Activated naive CD8-positive, alpha-beta T cell treated with anti-CD3 and anti-CD28 coated beads, Interleukin-2, amount 10 ng/mL, durations not matched to agents 7 days and 5 days (primary cell): ENCODE measurements around the gene DNAJB14. TPM values are rescaled to one million over a fixed set of nuclear protein-coding genes. Genes with fewer than 3 reads are reported as not detected.

Source experiments
- ATAC-seq: fragments of 150-1000 bp; cut with Tn5 transposase; one replicate; pipeline ENCODE4 v1.10.0; 2021; ENCODE audit warnings: low read depth, moderate library complexity
- POLR2A ChIA-PET: fragments of 350-600 bp; sonication (Branson Sonifier 250); formaldehyde crosslinking; loops from one replicate; lab custom pipeline; 2021; ENCODE audit warnings: antibody characterized with exemption; lab: Charles Lee
- DNase-seq: peaks from one replicate; pipeline ENCODE4 v3.0.0; 2021
- H3K27ac Mint-ChIP-seq: one replicate; pipeline ENCODE4 v1.8.0; 2022; ENCODE audit warnings: mild to moderate bottlenecking, mixed read lengths
- H3K27me3 Mint-ChIP-seq: one replicate; pipeline ENCODE4 v1.8.0; 2022; ENCODE audit warnings: mild to moderate bottlenecking, moderate library complexity, mixed read lengths
- H3K36me3 Mint-ChIP-seq: one replicate; pipeline ENCODE4 v1.8.0; 2021; ENCODE audit warnings: mild to moderate bottlenecking, mixed read lengths
- H3K4me1 Mint-ChIP-seq: one replicate; pipeline ENCODE4 v1.8.0; 2021; ENCODE audit warnings: mixed read lengths
- H3K4me3 Mint-ChIP-seq: one replicate; pipeline ENCODE4 v1.8.0; 2022; ENCODE audit warnings: mild to moderate bottlenecking, moderate library complexity, mixed read lengths
- H3K9me3 Mint-ChIP-seq: one replicate; pipeline ENCODE4 v1.8.0; 2021; ENCODE audit warnings: mixed read lengths
- total RNA-seq, 2 experiments: library from RNA; stranded (reverse); gene quantifications; one replicate each; pipeline ENCODE4 v1.2.3, GENCODE V29; 2021

Gene DNAJB14
- 10 to 100 TPM; 61.6 to 76.0 TPM for total RNA-seq

GRCh38 chr4:99946356-99947189 is at the start of gene DNAJB14:
Gene DNAJB14, minus strand, starts transcription at chr4:99946618. Its CDS starts 47 bp downstream, at chr4:99946571.
- peak within 1 kb of the TSS; percentile 98 for H3K4me3 Mint-ChIP-seq
- no peaks in the 10 kb centered on the region for H3K27me3 Mint-ChIP-seq
- peak; percentile 45 for ATAC-seq
- peak; percentile 89 for DNase-seq
- peaks cover 41% of the 10 kb centered on the region for H3K36me3 Mint-ChIP-seq
- H3K4me1 Mint-ChIP-seq = peaks cover 42% of the 10 kb centered on the region
- POLR2A ChIA-PET = interaction anchor here (0.6 to 2.4 kb wide), 19 partner anchors 11 to 1887 kb away, joined by 3 to 31 read pairs (median 3); partner anchors contain the start of genes DAPP1, LAMTOR3 and METAP1
- H3K27ac Mint-ChIP-seq = peak within 1 kb of the TSS; percentile 99
- H3K9me3 Mint-ChIP-seq = no peaks in the 10 kb centered on the region

GRCh38 chr4:99991741-99992140 is 45.3 kb upstream of the DNAJB14 start:
- H3K27ac Mint-ChIP-seq = no peak overlapping the region
- H3K4me1 Mint-ChIP-seq = no peaks in the 10 kb centered on the region
- H3K36me3 Mint-ChIP-seq = no peaks in the 10 kb centered on the region
- H3K9me3 Mint-ChIP-seq = no peaks in the 10 kb centered on the region
- ATAC-seq = no peak
- H3K4me3 Mint-ChIP-seq = no peak overlapping the region
- POLR2A ChIA-PET = no interaction called here
- DNase-seq = no peak
- peaks cover 6% of the 10 kb centered on the region for H3K27me3 Mint-ChIP-seq

- DNase-seq (no peak), ATAC-seq (no peak)
- H3K9me3 Mint-ChIP-seq = no peaks in the 10 kb centered on the region
- no peak overlapping the region for H3K27ac Mint-ChIP-seq
- POLR2A ChIA-PET = no interaction called here
- peaks cover 7% of the 10 kb centered on the region for H3K27me3 Mint-ChIP-seq
- no peak overlapping the region for H3K4me3 Mint-ChIP-seq
- H3K4me1 Mint-ChIP-seq = no peaks in the 10 kb centered on the region
- no peaks in the 10 kb centered on the region for H3K36me3 Mint-ChIP-seq
Observed at GRCh38 chr4:99987681-99988080, 41.3 kb upstream of the DNAJB14 start.

- Mint-ChIP-seq H3K4me1 (no peaks in the 10 kb centered on the region), H3K27ac (no peak overlapping the region), H3K36me3 (no peaks in the 10 kb centered on the region), H3K4me3 (no peak overlapping the region), H3K9me3 (no peaks in the 10 kb centered on the region), H3K27me3 (peaks cover 7% of the 10 kb centered on the region)
- POLR2A ChIA-PET = no interaction called here
- no peak for DNase-seq
- no peak for ATAC-seq
Observed at GRCh38 chr4:99986792-99987191, 40.4 kb upstream of the DNAJB14 start.

- Mint-ChIP-seq H3K36me3 (no peaks in the 10 kb centered on the region), H3K27me3 (peaks cover 7% of the 10 kb centered on the region), H3K4me3 (no peak overlapping the region), H3K27ac (no peak overlapping the region), H3K4me1 (no peaks in the 10 kb centered on the region), H3K9me3 (peaks cover 1% of the 10 kb centered on the region)
- POLR2A ChIA-PET = no interaction called here
- no peak for DNase-seq
- no peak for ATAC-seq
Observed at GRCh38 chr4:99983289-99983943, 37.0 kb upstream of the DNAJB14 start.

- H3K27ac Mint-ChIP-seq = no peak overlapping the region
- ATAC-seq = no peak
- POLR2A ChIA-PET = no interaction called here
Observed at GRCh38 chr4:99979872-99980271, 33.5 kb upstream of the DNAJB14 start.

GRCh38 chr4:99971453-99972111 is 25.2 kb upstream of the DNAJB14 start:
- Mint-ChIP-seq H3K9me3 (peaks cover 3% of the 10 kb centered on the region), H3K4me1 (no peaks in the 10 kb centered on the region)

More at GRCh38 chr4:99979872-99980271, 33.5 kb upstream of the DNAJB14 start:
- Mint-ChIP-seq H3K36me3 (no peaks in the 10 kb centered on the region), H3K9me3 (peaks cover 4% of the 10 kb centered on the region), H3K4me3 (no peak overlapping the region), H3K27me3 (peaks cover 14% of the 10 kb centered on the region), H3K4me1 (no peaks in the 10 kb centered on the region)
- no peak for DNase-seq

GRCh38 chr4:99968330-99968729 is 21.9 kb upstream of the DNAJB14 start:
- no peak overlapping the region for H3K27ac Mint-ChIP-seq
- peaks cover 7% of the 10 kb centered on the region for H3K27me3 Mint-ChIP-seq
- no peak overlapping the region for H3K4me3 Mint-ChIP-seq
- POLR2A ChIA-PET = no interaction called here
- DNase-seq = no peak
- peaks cover 11% of the 10 kb centered on the region for H3K4me1 Mint-ChIP-seq
- H3K36me3 Mint-ChIP-seq = peaks cover 2% of the 10 kb centered on the region
- ATAC-seq = no peak
- no peaks in the 10 kb centered on the region for H3K9me3 Mint-ChIP-seq

More at GRCh38 chr4:99971453-99972111, 25.2 kb upstream of the DNAJB14 start:
- Mint-ChIP-seq H3K27me3 (peaks cover 5% of the 10 kb centered on the region), H3K4me3 (no peak overlapping the region), H3K36me3 (no peaks in the 10 kb centered on the region), H3K27ac (no peak overlapping the region)
- DNase-seq (no peak), ATAC-seq (no peak)
- POLR2A ChIA-PET = no interaction called here

GRCh38 chr4:99966692-99967091 is 20.3 kb upstream of the DNAJB14 start:
- POLR2A ChIA-PET = interaction anchor here (1.5 kb wide), 1 partner anchor 16 kb away, joined by 11 read pairs; the partner anchor contains the start of gene H2AZ1
- H3K27me3 Mint-ChIP-seq = peaks cover 7% of the 10 kb centered on the region
- no peak for DNase-seq
- ATAC-seq = no peak
- no peak overlapping the region for H3K4me3 Mint-ChIP-seq
- no peak overlapping the region for H3K27ac Mint-ChIP-seq
- H3K9me3 Mint-ChIP-seq = no peaks in the 10 kb centered on the region
- peaks cover 2% of the 10 kb centered on the region for H3K36me3 Mint-ChIP-seq
- peaks cover 11% of the 10 kb centered on the region for H3K4me1 Mint-ChIP-seq

GRCh38 chr4:99965674-99966350 is 19.4 kb upstream of the DNAJB14 start:
- peaks cover 11% of the 10 kb centered on the region for H3K4me1 Mint-ChIP-seq
- no peaks in the 10 kb centered on the region for H3K9me3 Mint-ChIP-seq
- POLR2A ChIA-PET = interaction anchor here (1.2 to 1.5 kb wide), 2 partner anchors 15 to 17 kb away, joined by 6 to 11 read pairs; partner anchors contain the start of gene H2AZ1
- H3K4me3 Mint-ChIP-seq = peak overlapping the region; percentile 11
- H3K36me3 Mint-ChIP-seq = peaks cover 2% of the 10 kb centered on the region
- no peak for DNase-seq
- ATAC-seq = peak; percentile 82
- H3K27ac Mint-ChIP-seq = no peak overlapping the region
- peaks cover 7% of the 10 kb centered on the region for H3K27me3 Mint-ChIP-seq

- Mint-ChIP-seq H3K36me3 (peaks cover 2% of the 10 kb centered on the region), H3K27me3 (peaks cover 7% of the 10 kb centered on the region), H3K4me3 (peak overlapping the region; percentile 39), H3K27ac (no peak overlapping the region), H3K4me1 (peaks cover 11% of the 10 kb centered on the region), H3K9me3 (no peaks in the 10 kb centered on the region)
- no peak for DNase-seq
- POLR2A ChIA-PET = interaction anchor here (1.2 to 1.5 kb wide), 2 partner anchors 14 to 16 kb away, joined by 6 to 11 read pairs; partner anchors contain the start of gene H2AZ1
- ATAC-seq = no peak
Observed at GRCh38 chr4:99965173-99965572, 18.8 kb upstream of the DNAJB14 start.

GRCh38 chr4:99961711-99962110 is 15.3 kb upstream of the DNAJB14 start:
- POLR2A ChIA-PET = interaction anchor here (0.7 kb wide), 1 partner anchor 1041 kb away, joined by 3 read pairs; no protein-coding TSS in a partner anchor
- Mint-ChIP-seq H3K27ac (no peak overlapping the region), H3K27me3 (peaks cover 7% of the 10 kb centered on the region), H3K36me3 (peaks cover 17% of the 10 kb centered on the region), H3K4me1 (peaks cover 11% of the 10 kb centered on the region), H3K4me3 (no peak overlapping the region), H3K9me3 (peaks cover 6% of the 10 kb centered on the region)
- ATAC-seq = no peak
- no peak for DNase-seq
